ENCODE data around the gene ITGB4.

Gene ITGB4

DNA sequence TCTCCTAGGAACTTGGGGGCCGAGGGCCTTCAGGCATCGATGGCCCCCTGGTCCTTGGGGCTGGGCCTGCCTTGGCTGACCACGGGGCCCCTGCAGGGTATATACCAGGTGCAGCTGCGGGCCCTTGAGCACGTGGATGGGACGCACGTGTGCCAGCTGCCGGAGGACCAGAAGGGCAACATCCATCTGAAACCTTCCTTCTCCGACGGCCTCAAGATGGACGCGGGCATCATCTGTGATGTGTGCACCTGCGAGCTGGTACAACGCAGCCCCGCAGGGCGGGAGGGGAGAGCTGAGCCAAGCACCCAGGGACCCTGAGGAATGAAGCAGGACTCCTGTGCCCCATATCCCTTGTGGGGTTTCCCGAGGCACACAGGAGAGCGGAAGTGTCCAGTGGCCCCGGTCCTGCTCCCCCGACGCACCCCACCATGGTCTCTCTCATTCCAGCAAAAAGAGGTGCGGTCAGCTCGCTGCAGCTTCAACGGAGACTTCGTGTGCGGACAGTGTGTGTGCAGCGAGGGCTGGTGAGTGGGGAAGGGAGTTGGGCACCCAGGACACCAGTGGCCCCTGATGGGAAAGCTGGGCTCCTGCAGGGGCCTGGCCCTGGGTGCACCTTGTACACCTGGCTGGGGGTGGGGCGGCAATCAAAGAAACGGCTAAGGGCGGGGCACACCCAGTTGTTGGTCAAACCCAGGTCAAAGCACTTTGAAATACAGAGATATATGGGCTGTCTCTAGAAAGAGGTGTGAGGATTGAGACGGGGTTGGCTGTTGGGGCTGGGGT is 10.6 kb downstream of the ITGB4 start:
- H3K9ac ChIP-seq (ENCODE audit: low read length in 2 of 2), result no peak overlapping the region
- H3K4me1 ChIP-seq (ENCODE audit: control insufficient read depth, insufficient read depth, low read length), result no peaks in the 10 kb centered on the region
- H3K4me3 ChIP-seq (ENCODE audit: low read length in 2 of 2), result no peak overlapping the region
- no peaks in the 10 kb centered on the region for H3K27me3 ChIP-seq (ENCODE audit: control insufficient read depth in 1 of 2, insufficient read depth in 2 of 2, low read length in 2 of 2)
- H3K9me3 ChIP-seq (ENCODE audit: control insufficient read depth in 2 of 2, low read length in 2 of 2), result no peaks in the 10 kb centered on the region
- peaks cover 0 to 2% of the 10 kb centered on the region in 2 donors for H3K36me3 ChIP-seq (ENCODE audit: control insufficient read depth in 2 of 2, insufficient read depth in 2 of 2, low read length in 2 of 2)
- H3K27ac ChIP-seq (ENCODE audit: low read length), result no peak overlapping the region

DNA sequence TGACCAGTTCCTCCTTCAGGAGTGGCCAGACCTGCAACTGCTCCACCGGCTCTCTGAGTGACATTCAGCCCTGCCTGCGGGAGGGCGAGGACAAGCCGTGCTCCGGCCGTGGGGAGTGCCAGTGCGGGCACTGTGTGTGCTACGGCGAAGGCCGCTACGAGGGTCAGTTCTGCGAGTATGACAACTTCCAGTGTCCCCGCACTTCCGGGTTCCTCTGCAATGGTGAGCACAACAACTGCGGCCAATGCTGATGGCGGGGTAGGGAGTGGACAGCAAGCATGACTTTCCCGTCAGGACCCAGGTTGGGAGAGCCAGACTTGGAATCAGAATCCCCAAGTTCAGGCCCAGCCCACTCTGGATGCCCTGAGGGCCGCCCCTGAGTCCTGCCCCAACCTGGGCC is 12.2 kb downstream of the ITGB4 start:
- no peaks in the 10 kb centered on the region for H3K27me3 ChIP-seq (ENCODE audit: control insufficient read depth in 1 of 2, insufficient read depth in 2 of 2, low read length in 2 of 2)
- H3K4me1 ChIP-seq (ENCODE audit: control insufficient read depth, insufficient read depth, low read length), result no peaks in the 10 kb centered on the region
- H3K9ac ChIP-seq (ENCODE audit: low read length in 2 of 2), result no peak overlapping the region
- H3K9me3 ChIP-seq (ENCODE audit: control insufficient read depth in 2 of 2, low read length in 2 of 2), result no peaks in the 10 kb centered on the region
- no peak overlapping the region for H3K4me3 ChIP-seq (ENCODE audit: low read length in 2 of 2)
- no peak overlapping the region for H3K27ac ChIP-seq (ENCODE audit: low read length)
- H3K36me3 ChIP-seq (ENCODE audit: control insufficient read depth in 2 of 2, insufficient read depth in 2 of 2, low read length in 2 of 2), result peaks cover 0 to 2% of the 10 kb centered on the region in 2 donors

DNA sequence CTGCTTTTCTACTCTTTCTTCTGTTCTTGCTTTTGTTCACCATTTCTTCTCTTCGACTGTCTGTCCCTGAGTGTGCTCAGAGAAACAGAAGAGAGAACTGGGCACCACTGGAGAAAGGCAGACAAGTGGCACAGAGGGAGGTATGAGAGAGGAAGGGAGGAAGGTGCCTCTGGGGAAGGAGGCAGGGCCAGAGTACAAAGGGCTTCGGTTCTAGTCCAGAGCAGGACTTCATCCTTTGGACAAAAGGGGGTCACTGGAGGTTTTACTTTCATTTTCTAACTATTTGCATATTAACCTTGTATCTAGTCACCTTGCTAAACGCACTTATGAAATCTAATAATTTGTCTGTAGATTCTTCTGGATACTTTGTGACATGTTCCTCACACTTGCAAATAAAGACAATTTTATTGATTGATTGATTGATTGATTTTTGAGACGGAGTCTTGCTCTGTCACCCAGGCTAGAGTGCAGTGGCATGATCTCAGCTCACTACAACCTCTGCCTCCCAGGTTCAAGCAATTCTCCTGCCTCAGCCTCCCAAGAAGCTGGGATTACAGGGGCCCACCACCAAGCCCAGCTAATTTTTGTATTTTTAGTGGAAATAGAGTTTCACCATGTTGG is 13.5 kb downstream of the ITGB4 start:
- no peaks in the 10 kb centered on the region for H3K27me3 ChIP-seq (ENCODE audit: control insufficient read depth in 1 of 2, insufficient read depth in 2 of 2, low read length in 2 of 2)
- H3K36me3 ChIP-seq (ENCODE audit: control insufficient read depth in 2 of 2, insufficient read depth in 2 of 2, low read length in 2 of 2), result no peaks in the 10 kb centered on the region
- H3K27ac ChIP-seq (ENCODE audit: low read length), result no peak overlapping the region
- H3K9ac ChIP-seq (ENCODE audit: low read length in 2 of 2), result no peak overlapping the region
- H3K4me1 ChIP-seq (ENCODE audit: control insufficient read depth, insufficient read depth, low read length), result no peaks in the 10 kb centered on the region
- no peak overlapping the region for H3K4me3 ChIP-seq (ENCODE audit: low read length in 2 of 2)
- no peaks in the 10 kb centered on the region for H3K9me3 ChIP-seq (ENCODE audit: control insufficient read depth in 2 of 2, low read length in 2 of 2)

DNA sequence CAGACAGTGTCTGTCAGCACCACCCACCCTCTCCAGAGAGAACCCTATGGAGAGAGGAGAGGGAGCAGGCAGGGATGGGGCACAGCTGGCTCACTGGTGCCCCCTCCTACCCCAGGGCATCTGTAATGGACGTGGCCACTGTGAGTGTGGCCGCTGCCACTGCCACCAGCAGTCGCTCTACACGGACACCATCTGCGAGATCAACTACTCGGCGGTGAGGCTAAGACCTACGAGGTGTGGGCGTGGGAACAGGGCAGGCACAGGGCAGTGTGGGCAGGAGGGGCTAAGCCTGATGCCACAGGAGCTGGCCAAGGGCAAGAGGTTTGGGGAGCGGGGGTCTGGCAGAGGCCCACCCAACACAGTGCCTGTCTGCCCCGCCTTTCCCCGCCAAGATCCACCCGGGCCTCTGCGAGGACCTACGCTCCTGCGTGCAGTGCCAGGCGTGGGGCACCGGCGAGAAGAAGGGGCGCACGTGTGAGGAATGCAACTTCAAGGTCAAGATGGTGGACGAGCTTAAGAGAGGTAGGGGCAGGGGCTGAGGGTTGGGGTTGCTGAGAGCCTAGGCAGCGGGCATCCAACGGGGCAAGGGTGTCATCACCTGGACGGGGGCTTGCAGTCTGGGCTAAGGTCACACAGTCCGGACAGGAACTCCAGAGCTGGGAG is 15.0 kb downstream of the ITGB4 start:
- Histone ChIP-seq H3K9me3 (ENCODE audit: control insufficient read depth in 2 of 2, low read length in 2 of 2) (no peaks in the 10 kb centered on the region), H3K4me1 (ENCODE audit: control insufficient read depth, insufficient read depth, low read length) (no peaks in the 10 kb centered on the region), H3K27ac (ENCODE audit: low read length) (no peak overlapping the region), H3K9ac (ENCODE audit: low read length in 2 of 2) (no peak overlapping the region), H3K36me3 (ENCODE audit: control insufficient read depth in 2 of 2, insufficient read depth in 2 of 2, low read length in 2 of 2) (no peaks in the 10 kb centered on the region), H3K27me3 (ENCODE audit: control insufficient read depth in 1 of 2, insufficient read depth in 2 of 2, low read length in 2 of 2) (no peaks in the 10 kb centered on the region), H3K4me3 (ENCODE audit: low read length in 2 of 2) (no peak overlapping the region)

DNA sequence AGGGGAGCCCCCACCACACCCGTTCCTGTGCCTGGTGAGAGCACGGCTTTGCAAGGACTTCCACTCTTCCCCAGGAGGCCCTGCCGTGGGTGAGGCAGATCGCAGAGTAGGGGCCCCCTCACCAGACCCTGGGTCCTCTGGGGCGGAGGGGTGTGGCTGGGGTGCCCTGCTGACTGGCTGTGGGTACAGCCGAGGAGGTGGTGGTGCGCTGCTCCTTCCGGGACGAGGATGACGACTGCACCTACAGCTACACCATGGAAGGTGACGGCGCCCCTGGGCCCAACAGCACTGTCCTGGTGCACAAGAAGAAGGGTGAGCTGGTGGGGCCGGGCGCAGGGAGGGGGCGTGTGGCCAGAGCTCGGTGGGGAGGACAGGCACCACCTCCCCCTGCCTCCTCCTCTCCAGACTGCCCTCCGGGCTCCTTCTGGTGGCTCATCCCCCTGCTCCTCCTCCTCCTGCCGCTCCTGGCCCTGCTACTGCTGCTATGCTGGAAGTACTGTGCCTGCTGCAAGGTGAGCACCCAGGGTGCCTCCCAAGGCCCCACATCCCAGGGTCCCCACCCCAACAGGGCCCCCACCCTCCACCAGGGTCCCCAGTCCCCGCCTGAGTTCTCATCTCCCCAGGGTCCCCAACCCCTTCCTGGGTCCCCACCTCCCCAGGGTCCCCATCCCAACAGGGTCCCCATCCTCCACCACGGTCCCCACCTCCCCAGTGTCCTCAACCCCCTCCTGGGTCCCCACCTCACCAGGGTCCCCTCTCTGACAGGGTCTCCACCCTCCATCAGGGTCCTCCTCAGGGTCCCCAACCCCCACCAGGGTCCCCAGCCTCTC is 16.1 kb downstream of the ITGB4 start:
- H3K36me3 ChIP-seq (ENCODE audit: control insufficient read depth in 2 of 2, insufficient read depth in 2 of 2, low read length in 2 of 2), result no peaks in the 10 kb centered on the region
- H3K27ac ChIP-seq (ENCODE audit: low read length), result no peak overlapping the region
- no peak overlapping the region for H3K4me3 ChIP-seq (ENCODE audit: low read length in 2 of 2)
- H3K9ac ChIP-seq (ENCODE audit: low read length in 2 of 2), result no peak overlapping the region
- no peaks in the 10 kb centered on the region for H3K4me1 ChIP-seq (ENCODE audit: control insufficient read depth, insufficient read depth, low read length)
- no peaks in the 10 kb centered on the region for H3K9me3 ChIP-seq (ENCODE audit: control insufficient read depth in 2 of 2, low read length in 2 of 2)
- H3K27me3 ChIP-seq (ENCODE audit: control insufficient read depth in 1 of 2, insufficient read depth in 2 of 2, low read length in 2 of 2), result no peaks in the 10 kb centered on the region

DNA sequence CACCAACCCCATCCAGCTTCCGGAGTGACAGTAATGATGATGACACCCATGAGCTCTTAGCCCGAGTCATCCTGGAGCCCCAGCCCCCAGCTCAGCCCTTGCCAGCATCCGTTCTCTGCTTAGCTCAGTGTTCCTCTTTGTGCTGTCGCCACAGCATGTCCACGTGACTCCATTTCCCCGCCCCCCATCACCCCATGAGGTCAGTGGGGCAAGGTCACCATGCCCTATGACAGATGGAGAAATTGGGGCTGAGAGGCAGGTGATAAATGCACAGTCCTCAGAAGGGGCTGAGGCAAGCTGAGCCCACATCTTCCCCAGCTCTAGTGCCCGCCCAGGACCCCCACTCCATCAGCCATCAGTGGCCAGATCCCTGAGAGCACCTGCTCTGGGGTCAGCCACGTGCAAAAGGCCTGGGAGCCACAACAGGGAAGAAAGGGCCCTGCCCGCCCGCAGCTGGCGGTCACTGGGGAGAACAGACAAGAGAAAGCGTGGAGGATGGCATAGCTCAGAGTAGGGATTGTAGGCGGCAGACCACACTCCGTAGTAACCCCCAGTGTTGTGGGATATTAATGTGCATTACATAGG is 17.1 kb downstream of the ITGB4 start:
- H3K9me3 ChIP-seq (ENCODE audit: control insufficient read depth in 2 of 2, low read length in 2 of 2), result no peaks in the 10 kb centered on the region
- H3K27ac ChIP-seq (ENCODE audit: low read length), result no peak overlapping the region
- H3K36me3 ChIP-seq (ENCODE audit: control insufficient read depth in 2 of 2, insufficient read depth in 2 of 2, low read length in 2 of 2), result no peaks in the 10 kb centered on the region
- H3K27me3 ChIP-seq (ENCODE audit: control insufficient read depth in 1 of 2, insufficient read depth in 2 of 2, low read length in 2 of 2), result no peaks in the 10 kb centered on the region
- no peaks in the 10 kb centered on the region for H3K4me1 ChIP-seq (ENCODE audit: control insufficient read depth, insufficient read depth, low read length)
- H3K4me3 ChIP-seq (ENCODE audit: low read length in 2 of 2), result no peak overlapping the region
- H3K9ac ChIP-seq (ENCODE audit: low read length in 2 of 2), result no peak overlapping the region

DNA sequence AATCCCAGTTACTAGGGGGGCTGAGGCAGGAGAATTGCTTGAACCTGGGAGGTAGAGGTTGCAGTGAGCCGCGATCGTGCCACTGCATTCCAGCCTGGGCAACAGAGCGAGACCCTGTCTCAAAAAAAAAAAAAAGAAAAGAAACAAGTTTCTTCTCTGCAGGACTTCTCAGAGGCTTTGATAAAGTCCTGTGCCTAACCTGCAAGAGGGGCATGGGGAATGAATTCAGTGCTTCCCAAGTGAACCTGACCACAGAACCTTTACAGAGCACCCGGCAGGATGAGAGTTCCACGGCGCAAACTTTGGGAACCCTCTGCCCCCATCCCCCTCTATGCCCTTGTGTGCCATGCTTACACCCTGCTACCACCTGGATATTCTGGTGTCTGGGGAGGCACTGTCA is 17.9 kb downstream of the ITGB4 start:
- H3K36me3 ChIP-seq (ENCODE audit: control insufficient read depth in 2 of 2, insufficient read depth in 2 of 2, low read length in 2 of 2), result no peaks in the 10 kb centered on the region
- no peak overlapping the region for H3K4me3 ChIP-seq (ENCODE audit: low read length in 2 of 2)
- no peaks in the 10 kb centered on the region for H3K9me3 ChIP-seq (ENCODE audit: control insufficient read depth in 2 of 2, low read length in 2 of 2)
- no peaks in the 10 kb centered on the region for H3K27me3 ChIP-seq (ENCODE audit: control insufficient read depth in 1 of 2, insufficient read depth in 2 of 2, low read length in 2 of 2)
- no peak overlapping the region for H3K9ac ChIP-seq (ENCODE audit: low read length in 2 of 2)
- no peak overlapping the region for H3K27ac ChIP-seq (ENCODE audit: low read length)
- H3K4me1 ChIP-seq (ENCODE audit: control insufficient read depth, insufficient read depth, low read length), result no peaks in the 10 kb centered on the region

DNA sequence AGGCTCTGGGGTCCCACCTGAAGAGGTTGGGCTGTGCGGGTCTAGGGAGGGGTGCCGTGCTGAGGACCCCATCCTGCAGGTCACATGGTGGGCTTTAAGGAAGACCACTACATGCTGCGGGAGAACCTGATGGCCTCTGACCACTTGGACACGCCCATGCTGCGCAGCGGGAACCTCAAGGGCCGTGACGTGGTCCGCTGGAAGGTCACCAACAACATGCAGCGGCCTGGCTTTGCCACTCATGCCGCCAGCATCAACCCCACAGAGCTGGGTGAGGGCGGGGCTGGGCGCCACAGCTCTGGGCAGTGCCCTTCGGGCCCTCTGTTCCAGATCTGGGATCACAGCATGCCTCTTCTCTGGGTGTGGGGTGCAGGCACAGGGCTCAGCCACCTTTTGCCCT is 18.5 kb downstream of the ITGB4 start:
- Histone ChIP-seq H3K9me3 (ENCODE audit: control insufficient read depth in 2 of 2, low read length in 2 of 2) (no peaks in the 10 kb centered on the region), H3K36me3 (ENCODE audit: control insufficient read depth in 2 of 2, insufficient read depth in 2 of 2, low read length in 2 of 2) (no peaks in the 10 kb centered on the region), H3K27ac (ENCODE audit: low read length) (no peak overlapping the region), H3K27me3 (ENCODE audit: control insufficient read depth in 1 of 2, insufficient read depth in 2 of 2, low read length in 2 of 2) (no peaks in the 10 kb centered on the region), H3K4me1 (ENCODE audit: control insufficient read depth, insufficient read depth, low read length) (no peaks in the 10 kb centered on the region), H3K9ac (ENCODE audit: low read length in 2 of 2) (no peak overlapping the region), H3K4me3 (ENCODE audit: low read length in 2 of 2) (no peak overlapping the region)

DNA sequence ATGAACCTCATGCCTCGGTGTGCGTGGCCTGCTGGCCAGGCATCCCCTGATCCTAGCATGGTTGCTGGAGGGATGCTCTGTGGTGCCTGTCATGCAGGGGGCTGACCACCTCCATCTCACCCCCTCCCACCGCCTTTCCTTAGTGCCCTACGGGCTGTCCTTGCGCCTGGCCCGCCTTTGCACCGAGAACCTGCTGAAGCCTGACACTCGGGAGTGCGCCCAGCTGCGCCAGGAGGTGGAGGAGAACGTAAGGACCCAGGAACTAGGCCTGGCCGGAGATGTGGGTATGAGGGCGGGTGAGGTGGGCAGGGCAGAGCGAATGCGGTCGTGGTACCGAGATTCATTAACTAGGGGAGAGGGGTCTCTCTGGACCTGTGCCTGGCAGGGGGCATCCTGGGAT is 19.0 kb downstream of the ITGB4 start:
- Histone ChIP-seq H3K9ac (ENCODE audit: low read length in 2 of 2) (no peak overlapping the region), H3K27ac (ENCODE audit: low read length) (no peak overlapping the region), H3K4me3 (ENCODE audit: low read length in 2 of 2) (no peak overlapping the region), H3K9me3 (ENCODE audit: control insufficient read depth in 2 of 2, low read length in 2 of 2) (no peaks in the 10 kb centered on the region), H3K36me3 (ENCODE audit: control insufficient read depth in 2 of 2, insufficient read depth in 2 of 2, low read length in 2 of 2) (no peaks in the 10 kb centered on the region), H3K4me1 (ENCODE audit: control insufficient read depth, insufficient read depth, low read length) (no peaks in the 10 kb centered on the region), H3K27me3 (ENCODE audit: control insufficient read depth in 1 of 2, insufficient read depth in 2 of 2, low read length in 2 of 2) (no peaks in the 10 kb centered on the region)

DNA sequence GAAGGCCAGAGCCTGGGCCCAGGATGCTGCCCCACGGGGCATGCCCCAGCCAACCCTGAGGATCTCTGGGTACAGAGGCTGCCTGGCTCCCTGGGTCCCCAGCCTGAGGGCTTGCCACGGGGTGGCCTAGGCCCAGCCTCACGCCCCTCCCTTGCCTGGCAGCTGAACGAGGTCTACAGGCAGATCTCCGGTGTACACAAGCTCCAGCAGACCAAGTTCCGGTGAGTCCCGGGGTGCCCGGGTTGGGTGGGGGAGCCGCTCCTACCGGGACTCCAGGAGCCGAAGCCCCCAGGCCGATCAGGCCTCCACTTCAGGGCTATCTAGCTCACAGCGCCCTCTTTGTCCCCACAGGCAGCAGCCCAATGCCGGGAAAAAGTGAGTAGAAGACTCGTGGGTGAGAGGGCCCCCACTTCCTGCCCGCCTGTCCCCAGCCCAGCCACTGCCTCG is 19.4 kb downstream of the ITGB4 start:
- no peaks in the 10 kb centered on the region for H3K36me3 ChIP-seq (ENCODE audit: control insufficient read depth in 2 of 2, insufficient read depth in 2 of 2, low read length in 2 of 2)
- H3K9me3 ChIP-seq (ENCODE audit: control insufficient read depth in 2 of 2, low read length in 2 of 2), result no peaks in the 10 kb centered on the region
- no peak overlapping the region for H3K4me3 ChIP-seq (ENCODE audit: low read length in 2 of 2)
- no peak overlapping the region for H3K27ac ChIP-seq (ENCODE audit: low read length)
- no peaks in the 10 kb centered on the region for H3K27me3 ChIP-seq (ENCODE audit: control insufficient read depth in 1 of 2, insufficient read depth in 2 of 2, low read length in 2 of 2)
- H3K4me1 ChIP-seq (ENCODE audit: control insufficient read depth, insufficient read depth, low read length), result no peaks in the 10 kb centered on the region
- H3K9ac ChIP-seq (ENCODE audit: low read length in 2 of 2), result no peak overlapping the region
